ENCODE measurements around the gene PIGU.
A peak's percentile ranks its signal among the peaks of the same experiment; 100 is the strongest.
"Not testable (repeated sequence)": the region's sequence is repeated elsewhere in the genome, so short reads cannot be mapped to it uniquely, and the experiment has no call there.

PIGU gene

GRCh38 chr20:34676642-34677373 is at the start of gene PIGU:
Gene PIGU (minus strand): TSS chr20:34677092. CDS start chr20:34677085, 7 bp downstream.
- peak; percentile 74 to 75 for DNase-seq (ENCODE audit: low read depth in 2 of 2)

DNA sequence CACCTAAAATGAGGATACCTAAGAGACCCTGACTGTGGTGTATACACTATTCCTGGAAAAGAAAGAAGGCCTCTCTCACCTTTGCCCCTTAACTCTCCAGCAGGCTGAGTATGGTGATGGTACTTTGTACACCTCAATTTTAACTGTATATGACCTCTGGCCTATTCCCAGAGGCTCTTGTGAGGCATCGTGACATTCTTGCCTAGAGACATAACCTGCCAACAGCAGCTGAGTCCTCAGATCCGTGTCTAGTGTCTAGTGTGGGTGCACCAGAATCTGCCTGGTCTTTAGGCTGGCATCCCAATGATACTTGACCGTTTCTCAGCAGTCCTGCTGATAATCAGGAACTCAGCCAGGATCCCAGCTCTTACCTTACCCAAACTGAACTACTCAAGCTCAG is 47.3 kb upstream of the PIGU start:
- DNase-seq (ENCODE audit: low read depth in 2 of 2) = no peak

GRCh38 chr20:34722560-34722959 is 45.7 kb upstream of the PIGU start:
- not testable (repeated sequence) for DNase-seq (ENCODE audit: low read depth in 2 of 2)

DNA sequence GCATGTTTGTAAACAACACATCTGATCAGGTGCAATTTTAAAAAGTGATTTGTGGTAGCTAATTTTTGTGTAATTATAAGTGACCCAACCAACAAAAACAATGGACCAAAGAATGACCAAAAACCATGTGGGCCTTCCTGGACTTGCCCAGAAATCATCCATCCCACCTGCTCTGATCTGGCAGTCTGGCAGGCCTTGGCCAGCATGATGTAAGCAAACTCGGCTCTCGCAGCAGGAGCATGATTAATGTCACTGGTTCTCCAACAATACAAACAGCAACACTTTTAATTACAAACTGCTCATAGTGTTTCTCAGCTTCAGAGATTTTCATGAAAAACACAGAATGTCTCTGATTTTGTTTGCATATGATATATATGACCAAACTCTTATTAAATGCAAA is 43.4 kb upstream of the PIGU start:
- DNase-seq (ENCODE audit: low read depth in 2 of 2) = no peak

GRCh38 chr20:34719242-34720017 is 42.5 kb upstream of the PIGU start:
- DNase-seq (ENCODE audit: low read depth in 2 of 2) = not testable (repeated sequence)

- DNase-seq (ENCODE audit: low read depth in 2 of 2) = no peak
These were observed 40.6 kb upstream of the PIGU start for GRCh38 chr20:34717230-34718095.

DNA sequence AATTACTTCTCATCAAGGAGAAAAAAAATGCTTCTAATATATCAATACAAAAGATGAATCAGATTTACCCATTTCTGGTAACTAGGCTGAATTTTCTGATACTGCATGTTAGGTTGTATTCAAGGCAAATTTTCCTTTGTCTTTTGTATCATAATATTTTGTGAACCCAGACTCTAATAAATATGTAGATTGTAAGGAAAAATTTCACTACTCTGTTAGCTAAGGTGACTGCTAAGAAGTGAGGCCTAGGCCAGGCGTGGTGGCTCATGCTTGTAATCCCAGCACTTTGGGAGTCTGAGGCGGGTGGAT is 40.0 kb upstream of the PIGU start:
- no peak for DNase-seq (ENCODE audit: low read depth in 2 of 2)

GRCh38 chr20:34715384-34715783 is 38.5 kb upstream of the PIGU start:
- no peak for DNase-seq (ENCODE audit: low read depth in 2 of 2)

DNA sequence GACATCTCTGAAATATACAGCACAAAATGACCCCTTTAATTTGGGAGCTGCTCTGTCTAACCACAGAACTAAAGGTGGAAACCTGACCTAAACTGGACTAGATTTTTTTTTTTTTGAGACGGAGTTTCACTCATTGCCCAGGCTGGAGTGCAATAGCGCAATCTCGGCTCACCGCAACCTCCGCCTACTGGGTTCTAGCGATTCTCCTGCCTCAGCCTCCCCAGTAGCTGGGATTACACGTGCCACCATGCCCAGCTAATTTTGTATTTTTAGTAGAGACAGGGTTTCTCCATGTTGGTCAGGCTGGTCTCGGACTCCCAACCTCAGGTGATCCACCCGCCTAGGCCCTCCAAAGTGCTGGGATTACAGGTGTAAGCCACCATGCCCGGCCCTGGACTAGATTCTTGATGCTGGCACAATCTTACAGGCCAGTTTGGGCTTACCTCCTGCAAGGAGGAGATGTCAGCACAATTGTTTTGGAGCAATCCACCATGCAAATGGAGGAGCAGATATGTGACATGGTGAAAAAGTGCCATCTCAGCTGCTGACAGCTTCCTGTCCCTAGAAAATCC is 37.1 kb upstream of the PIGU start:
- DNase-seq (ENCODE audit: low read depth in 2 of 2) = not testable (repeated sequence)

- peak; percentile 94 for DNase-seq (ENCODE audit: low read depth in 2 of 2)
These were observed 36.5 kb upstream of the PIGU start for GRCh38 chr20:34713194-34713943.

GRCh38 chr20:34712525-34713192 is 35.8 kb upstream of the PIGU start:
- DNase-seq (ENCODE audit: low read depth in 2 of 2) = no peak

- no peak for DNase-seq (ENCODE audit: low read depth in 2 of 2)
These were observed 35.0 kb upstream of the PIGU start for GRCh38 chr20:34711813-34712430.

DNA sequence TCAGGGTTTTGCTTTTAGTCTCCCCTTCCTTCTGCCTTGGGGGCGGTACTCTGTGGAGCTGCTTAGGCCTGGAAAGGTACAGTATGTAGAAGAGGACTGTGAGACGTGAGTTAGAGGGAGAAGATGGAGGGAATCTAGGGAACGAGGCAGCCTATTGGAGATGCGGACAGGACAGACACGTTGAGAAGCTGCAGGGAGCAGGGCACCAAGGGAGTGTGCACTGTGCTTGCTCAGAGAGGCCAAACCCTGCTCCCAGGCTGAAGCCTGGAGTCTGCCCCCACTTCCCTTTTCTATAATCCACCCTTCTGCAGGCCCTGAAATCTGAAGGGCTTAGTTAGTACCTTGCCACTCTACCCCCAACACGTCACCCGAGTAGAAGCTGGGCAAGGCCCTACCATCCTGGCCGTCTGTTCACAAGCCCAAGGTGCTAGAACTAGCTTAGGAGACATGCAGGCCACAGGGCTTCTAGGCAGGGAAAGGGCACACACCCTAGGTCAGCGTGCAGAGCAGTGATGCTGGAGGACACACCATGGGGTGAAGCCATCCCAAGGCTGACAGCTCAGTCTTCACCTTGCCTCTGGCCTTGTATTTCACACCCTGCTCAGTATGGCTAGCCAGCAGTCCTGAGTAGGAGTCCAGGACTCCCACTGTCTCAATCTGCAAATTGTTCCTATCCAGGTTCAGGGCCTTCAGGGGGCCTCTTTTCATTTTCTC is 34.1 kb upstream of the PIGU start:
- DNase-seq (ENCODE audit: low read depth in 2 of 2) = no peak

- no peak for DNase-seq (ENCODE audit: low read depth in 2 of 2)
These were observed 33.6 kb upstream of the PIGU start for GRCh38 chr20:34710568-34710839.

GRCh38 chr20:34709831-34710567 is 33.1 kb upstream of the PIGU start:
- peak; percentile 21 to 23 for DNase-seq (ENCODE audit: low read depth in 2 of 2)

- DNase-seq (ENCODE audit: low read depth in 2 of 2) = peak; percentile 28 to 36
These were observed 32.3 kb upstream of the PIGU start for GRCh38 chr20:34709044-34709830.

GRCh38 chr20:34708621-34709043 is 31.7 kb upstream of the PIGU start:
- DNase-seq (ENCODE audit: low read depth in 2 of 2) = no peak
